Lung (tissue), 12 donors: ENCODE data around the gene NUDT2. TPM values are rescaled to one million over a fixed set of nuclear protein-coding genes. Genes with fewer than 3 reads are reported as not detected.
A peak's percentile ranks its signal among the peaks of the same experiment; 100 is the strongest.

Experiments used
- ATAC-seq: fragments of 200-7000 bp; cut with Tn5 transposase; one replicate; pipeline ENCODE4 v1.9.1; 2020; ENCODE audit warnings: moderate number of reproducible peaks; ENCODE audit not compliant: insufficient read depth, low FRiP score
- DNase-seq, 3 donors: peaks; one replicate each; pipeline ENCODE4 v3.0.0-alpha.2; 2013 to 2017
- H3K27ac ChIP-seq, 2 donors: one replicate each; pipeline ENCODE4 v1.5.1; 2013; ENCODE audit warnings: mild to moderate bottlenecking in 2 of 2, moderate library complexity in 2 of 2, control low read depth in 1 of 2, inconsistent platforms in 1 of 2, low read depth in 1 of 2, low read length in 1 of 2
- H3K27me3 ChIP-seq, 3 donors: one replicate each; pipeline ENCODE4 v1.5.1; 2013; ENCODE audit warnings: low read length in 2 of 3; ENCODE audit not compliant: control insufficient read depth in 3 of 3, insufficient read depth in 3 of 3
- H3K36me3 ChIP-seq, 4 donors: one replicate each; pipeline ENCODE4 v1.5.1; 2013; ENCODE audit warnings: low read length in 4 of 4, mild to moderate bottlenecking in 1 of 4, moderate library complexity in 1 of 4; ENCODE audit not compliant: control insufficient read depth in 4 of 4, insufficient read depth in 4 of 4
- H3K4me1 ChIP-seq, 5 donors: one replicate each; pipeline ENCODE4 v1.5.1; 2013; ENCODE audit warnings: low read length in 5 of 5, mild to moderate bottlenecking in 2 of 5, moderate library complexity in 1 of 5; ENCODE audit not compliant: control insufficient read depth in 5 of 5, insufficient read depth in 5 of 5
- H3K4me3 ChIP-seq: one replicate; pipeline ENCODE4 v1.5.1; 2013; ENCODE audit warnings: mild to moderate bottlenecking, control low read depth, moderate library complexity
- H3K9ac ChIP-seq, 2 donors: one replicate each; pipeline ENCODE4 v1.5.1; 2013; ENCODE audit warnings: low read length in 2 of 2, control low read depth in 1 of 2; ENCODE audit not compliant: insufficient read depth in 1 of 2
- H3K9me3 ChIP-seq, 4 donors: one replicate each; pipeline ENCODE4 v1.5.1; 2013; ENCODE audit warnings: low read length in 3 of 4, mild to moderate bottlenecking in 1 of 4, moderate library complexity in 1 of 4; ENCODE audit not compliant: control insufficient read depth in 4 of 4, insufficient read depth in 3 of 4
- CTCF ChIP-seq: IDR thresholded peaks from 2 replicates; pipeline ENCODE4 v1.5.1; 2012; ENCODE audit warnings: mild to moderate bottlenecking; ENCODE audit errors: control extremely low read depth, extremely low read depth
- WGBS, 2 donors: extraction: QIAGEN DNeasy Blood & Tissue Kit; methylation state at CpG; one replicate each; pipeline ENCODE4 v1.1.7; 2013; 5-methylcytosine and 5-hydroxymethylcytosine counted together
- polyA plus RNA-seq, 2 donors: library from polyadenylated mRNA; stranded (reverse); fragments of 200-250 nt; gene quantifications; one replicate each; pipeline ENCODE4 v1.2.1, GENCODE V29; 2013
- total RNA-seq, 2 donors: library from RNA; depleted of rRNA in 1 of 2; stranded (reverse); fragments of >200 nt in 1 of 2; gene quantifications; one replicate each; pipeline ENCODE4 v1.2.1, GENCODE V29; 2014 to 2021
- donor health status: control.
- donor health status: control.
- donor health status: Bipolar disorder and iron deficiency.
- donor health status: healthy.
- donor health status: DM: yes; HTN: yes; CAD: no.

The NUDT2 gene
- total and polyA plus RNA-seq, 4 donors, result 11.7 to 20.1 (median 15.6) TPM

GRCh38 chr9:34381323-34381722 lies 52.0 kb downstream of the NUDT2 start:
- peak overlapping the region in 1 of 2 donors; percentile 17 for H3K27ac ChIP-seq
- peak overlapping the region; percentile 43 for H3K4me3 ChIP-seq
- H3K9me3 ChIP-seq, result no peaks in the 10 kb centered on the region

GRCh38 chr9:34382054-34382453 lies 52.7 kb downstream of the NUDT2 start:
- no peak overlapping the region for H3K9ac ChIP-seq
- DNase-seq, result no peak

More at GRCh38 chr9:34381323-34381722, 52.0 kb downstream of the NUDT2 start:
- WGBS, 2 donors, result 34 to 43% methylated on average over 17 of the region's 17 CpGs
- ATAC-seq (no peak), DNase-seq (peak in 2 of 3 donors; percentile 3 to 7)
- peaks cover 0 to 25% (median 3%) of the 10 kb centered on the region in 5 donors for H3K4me1 ChIP-seq
- no peak for TF ChIP-seq CTCF
- no peaks in the 10 kb centered on the region for H3K36me3 ChIP-seq
- peaks cover 0 to 36% (median 23%) of the 10 kb centered on the region in 3 donors for H3K27me3 ChIP-seq
- no peak overlapping the region for H3K9ac ChIP-seq

GRCh38 chr9:34382879-34383278 lies 53.5 kb downstream of the NUDT2 start:
- DNase-seq (no peak), ATAC-seq (no peak)
- no peak overlapping the region for H3K27ac ChIP-seq
- WGBS, 2 donors, result 93 to 97% methylated on average over 3 of the region's 3 CpGs
- H3K4me1 ChIP-seq, result peaks cover 0 to 19% (median 3%) of the 10 kb centered on the region in 5 donors
- H3K36me3 ChIP-seq, result no peaks in the 10 kb centered on the region
- H3K9ac ChIP-seq, result no peak overlapping the region
- no peak overlapping the region for H3K4me3 ChIP-seq
- no peak for TF ChIP-seq CTCF
- peaks cover 0 to 36% (median 23%) of the 10 kb centered on the region in 3 donors for H3K27me3 ChIP-seq
- H3K9me3 ChIP-seq, result no peaks in the 10 kb centered on the region

More at GRCh38 chr9:34382054-34382453, 52.7 kb downstream of the NUDT2 start:
- H3K9me3 ChIP-seq, result no peaks in the 10 kb centered on the region
- 91 to 95% methylated on average over 5 of the region's 5 CpGs for WGBS, 2 donors
- no peak for ATAC-seq
- no peaks in the 10 kb centered on the region for H3K36me3 ChIP-seq
- no peak for TF ChIP-seq CTCF
- peaks cover 0 to 23% (median 3%) of the 10 kb centered on the region in 5 donors for H3K4me1 ChIP-seq
- no peak overlapping the region for H3K4me3 ChIP-seq
- peaks cover 0 to 36% (median 23%) of the 10 kb centered on the region in 3 donors for H3K27me3 ChIP-seq
- no peak overlapping the region for H3K27ac ChIP-seq

- Histone ChIP-seq H3K27me3 (peaks cover 0 to 32% (median 16%) of the 10 kb centered on the region in 3 donors), H3K9me3 (no peaks in the 10 kb centered on the region), H3K4me3 (no peak overlapping the region), H3K36me3 (no peaks in the 10 kb centered on the region), H3K4me1 (peaks cover 0 to 19% (median 3%) of the 10 kb centered on the region in 5 donors), H3K27ac (no peak overlapping the region), H3K9ac (no peak overlapping the region)
- no peak for TF ChIP-seq CTCF
- DNase-seq (no peak), ATAC-seq (no peak)
- WGBS, 2 donors, result 88 to 93% methylated on average over 4 of the region's 4 CpGs
These were observed 54.5 kb downstream of the NUDT2 start for GRCh38 chr9:34383904-34384303.
